GM12878 (cell line): ENCODE measurements around the gene LDLRAD3. TPM values are rescaled to one million over a fixed set of nuclear protein-coding genes. Genes with fewer than 3 reads are reported as not detected.

Source experiments
- ATAC-seq: fragments of 200-7000 bp; cut with Tn5 transposase; 3 replicates; pipeline ENCODE4 v1.9.1; 2020; ENCODE audit warnings: mild to moderate bottlenecking, moderate library complexity
- BruUV-seq: library from RNA; stranded (reverse); fragments of 400-500 nt; replicated peaks from 2 replicates; lab custom pipeline; 2021; lab: Mats Ljungman, UMichigan
- CTCF ChIA-PET: fragments of 300-600 bp; sonication (Branson Sonifier 250); formaldehyde crosslinking; extraction: SDS; loops from one replicate; lab custom pipeline; 2021; ENCODE audit warnings: inconsistent platforms; lab: Yijun Ruan, JAX
- POLR2A ChIA-PET: fragments of 350-600 bp; formaldehyde crosslinking; extraction: SDS; loops from one replicate; lab custom pipeline; 2021; ENCODE audit warnings: inconsistent platforms; lab: Charles Lee
- RAD21 ChIA-PET: fragments of 300-600 bp; sonication (Branson Sonifier 250); formaldehyde crosslinking; loops from one replicate; lab custom pipeline; 2023; ENCODE audit warnings: antibody characterized with exemption; ENCODE audit not compliant: unreplicated experiment; lab: Charles Lee
- SMC1A ChIA-PET: fragments of 300-600 bp; sonication (Branson Sonifier 250); formaldehyde crosslinking; loops from one replicate; lab custom pipeline; 2023; ENCODE audit not compliant: unreplicated experiment, uncharacterized antibody; lab: Charles Lee
- DNase-seq: peaks from one replicate; pipeline ENCODE4 v3.0.0-alpha.2; 2011; ENCODE audit warnings: low read depth, low spot score
- FAIRE-seq: peaks from 3 replicates; lab custom pipeline; 2011; peaks lifted over from hg19 to GRCh38; lab: Jason Lieb, UNC
- H2AFZ ChIP-seq: 2 replicates; pipeline ENCODE4 v1.6.0; 2011; ENCODE audit warnings: low read depth, low read length, control low read depth; ENCODE audit not compliant: control insufficient read depth
- H3K27ac ChIP-seq: 2 replicates; pipeline ENCODE4 v1.5.1; 2011; ENCODE audit warnings: control low read depth; ENCODE audit not compliant: control insufficient read depth, insufficient read depth
- H3K27me3 ChIP-seq, 2 experiments: replicated peaks in 1 of 2; 2 replicates each; pipeline versions ENCODE4 v1.6.0 to v1.6.1; 2011; ENCODE audit warnings: low read length in 1 of 2; ENCODE audit not compliant: control insufficient read depth in 2 of 2, insufficient read depth in 2 of 2
- H3K36me3 ChIP-seq, 2 experiments: 2 replicates each; pipeline ENCODE4 v1.5.1; 2011; ENCODE audit warnings: low read length in 1 of 2; ENCODE audit not compliant: control insufficient read depth in 2 of 2, insufficient read depth in 2 of 2
- H3K4me1 ChIP-seq: 2 replicates; pipeline ENCODE4 v1.6.1; 2011; ENCODE audit warnings: mild to moderate bottlenecking, low read length, moderate library complexity, mixed read lengths; ENCODE audit not compliant: control insufficient read depth, insufficient read depth
- H3K4me2 ChIP-seq: 2 replicates; pipeline ENCODE4 v1.6.0; 2011; ENCODE audit warnings: control low read depth; ENCODE audit not compliant: control insufficient read depth, insufficient read depth
- H3K4me3 ChIP-seq: fragments of 200-600 bp; sonication (generic); 2 replicates; pipeline ENCODE4 v1.5.1; 2016
- H3K79me2 ChIP-seq: 2 replicates; pipeline ENCODE4 v1.6.0; 2011; ENCODE audit warnings: low read length; ENCODE audit not compliant: control insufficient read depth, insufficient read depth
- H3K9ac ChIP-seq: 2 replicates; pipeline ENCODE4 v1.8.0; 2011; ENCODE audit warnings: low read length, control low read depth, mixed read lengths; ENCODE audit not compliant: control insufficient read depth, insufficient read depth
- H3K9me3 ChIP-seq: replicated peaks from 3 replicates; pipeline ENCODE4 v1.5.1; 2011; ENCODE audit warnings: mild to moderate bottlenecking, low read length; ENCODE audit not compliant: control insufficient read depth, insufficient read depth
- H4K20me1 ChIP-seq: 2 replicates; pipeline ENCODE4 v1.6.0; 2011; ENCODE audit not compliant: control insufficient read depth, insufficient read depth
- SIX5 ChIP-seq: IDR thresholded peaks from 2 replicates; pipeline ENCODE4 v1.6.1; 2011; ENCODE audit warnings: mild to moderate bottlenecking, low read depth, low read length, moderate library complexity; ENCODE audit not compliant: severe bottlenecking
- SP1 ChIP-seq: IDR thresholded peaks from one replicate; pipeline ENCODE4 v1.6.1; 2011; ENCODE audit warnings: low read depth, low read length
- WGBS: methylation state at CpG from one replicate; pipeline ENCODE4 v1.1.6; 2016; ENCODE audit warnings: low lambda C conversion rate; ENCODE audit not compliant: insufficient replicate concordance, insufficient coverage; ENCODE audit errors: missing lambda C conversion rate; 5-methylcytosine and 5-hydroxymethylcytosine counted together
- in situ Hi-C: fragments of 300-500 bp; cut with MboI; formaldehyde crosslinking; loops from 9 replicates; pipeline ENCODE4 v1.14.3; 2018; ENCODE audit warnings: mixed read lengths
- intact Hi-C: fragments of 100-400 bp; cut with micrococcal nuclease; formaldehyde crosslinking; loops from one replicate; pipeline ENCODE4 v1.14.2; 2022; ENCODE audit not compliant: unreplicated experiment
- polyA plus RNA-seq, 11 experiments: library from polyadenylated mRNA; depleted of rRNA in 4 of 11; unstranded in 6 of 11; stranded (reverse) in 5 of 11; fragments of >200 nt; fragmentation: Nextera tagmentation in 4 of 11; fragmentation: Illumina TruSeq in 1 of 11; extraction: Ambion mirVana in 4 of 11; extraction: Trizol in 1 of 11; gene quantifications; 1 replicate in 1 of 11; 2 replicates in 10 of 11; pipeline versions ENCODE4 v1.2.1 to v1.2.3, GENCODE V29; 2011 to 2016; ENCODE audit warnings: inconsistent platforms in 2 of 11, missing spikeins in 2 of 11, low read depth in 1 of 11
- total RNA-seq, 4 experiments: library from RNA; depleted of rRNA in 3 of 4; stranded (reverse); fragments of >200 nt in 3 of 4; fragmentation: Illumina TruSeq in 1 of 4; extraction: Trizol in 1 of 4; gene quantifications; 2 replicates each; pipeline versions ENCODE4 v1.2.1 to v1.2.3, GENCODE V29; 2013 to 2021
- TF ChIP-seq, protein P1 (sequence below): fragments of 450-650 bp; formaldehyde crosslinking; IDR thresholded peaks from 2 replicates; pipeline ENCODE4 v1.4.0; 2022; ENCODE audit warnings: mild to moderate bottlenecking, moderate library complexity
- TF ChIP-seq, protein P2 (sequence below): IDR thresholded peaks from 2 replicates; pipeline ENCODE4 v1.6.1; 2011; ENCODE audit warnings: borderline replicate concordance, low read depth, mild to moderate bottlenecking, moderate library complexity, mixed read lengths, low read length; ENCODE audit not compliant: insufficient read depth; ENCODE audit errors: extremely low read length
- TF ChIP-seq, protein P3 (sequence below): IDR thresholded peaks from 2 replicates; pipeline ENCODE4 v1.6.1; 2012; ENCODE audit warnings: low read depth, low read length, improper control_type of control experiment

Gene LDLRAD3
- total and polyA plus RNA-seq, 10 of the 15 experiments (the other 5 are each of a cell fraction or from before 2014, with no cell fraction given), result 2.5 to 17.2 (median 10.7) TPM

DNA sequence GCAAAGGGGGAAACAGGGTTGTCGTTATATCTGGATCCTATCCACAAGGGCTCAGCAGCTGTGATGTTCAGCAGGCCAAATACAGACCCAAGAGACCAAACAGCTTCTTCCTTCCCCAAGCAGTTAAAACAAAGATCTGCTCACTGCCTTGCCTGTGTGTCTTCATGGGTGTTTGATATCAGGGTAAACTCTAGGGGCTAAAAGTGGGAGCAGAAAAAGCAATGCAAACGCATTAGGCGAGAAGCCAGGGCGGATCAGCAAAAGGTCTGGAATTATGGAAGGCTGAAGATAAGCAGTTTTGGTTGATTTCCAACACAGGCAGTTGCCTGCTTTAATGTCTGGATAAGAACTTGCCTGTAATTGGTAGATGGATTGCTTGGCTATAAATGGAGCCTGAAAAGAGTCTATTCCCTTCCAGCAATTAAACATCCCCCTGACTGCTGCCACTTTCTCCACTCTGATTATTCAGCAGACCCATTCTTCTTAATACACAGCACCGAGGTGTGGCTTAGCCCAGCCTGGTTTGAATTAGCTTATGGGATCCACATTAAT lies 219.1 kb downstream of the LDLRAD3 start (continued):
- TF ChIP-seq, protein P1, sequence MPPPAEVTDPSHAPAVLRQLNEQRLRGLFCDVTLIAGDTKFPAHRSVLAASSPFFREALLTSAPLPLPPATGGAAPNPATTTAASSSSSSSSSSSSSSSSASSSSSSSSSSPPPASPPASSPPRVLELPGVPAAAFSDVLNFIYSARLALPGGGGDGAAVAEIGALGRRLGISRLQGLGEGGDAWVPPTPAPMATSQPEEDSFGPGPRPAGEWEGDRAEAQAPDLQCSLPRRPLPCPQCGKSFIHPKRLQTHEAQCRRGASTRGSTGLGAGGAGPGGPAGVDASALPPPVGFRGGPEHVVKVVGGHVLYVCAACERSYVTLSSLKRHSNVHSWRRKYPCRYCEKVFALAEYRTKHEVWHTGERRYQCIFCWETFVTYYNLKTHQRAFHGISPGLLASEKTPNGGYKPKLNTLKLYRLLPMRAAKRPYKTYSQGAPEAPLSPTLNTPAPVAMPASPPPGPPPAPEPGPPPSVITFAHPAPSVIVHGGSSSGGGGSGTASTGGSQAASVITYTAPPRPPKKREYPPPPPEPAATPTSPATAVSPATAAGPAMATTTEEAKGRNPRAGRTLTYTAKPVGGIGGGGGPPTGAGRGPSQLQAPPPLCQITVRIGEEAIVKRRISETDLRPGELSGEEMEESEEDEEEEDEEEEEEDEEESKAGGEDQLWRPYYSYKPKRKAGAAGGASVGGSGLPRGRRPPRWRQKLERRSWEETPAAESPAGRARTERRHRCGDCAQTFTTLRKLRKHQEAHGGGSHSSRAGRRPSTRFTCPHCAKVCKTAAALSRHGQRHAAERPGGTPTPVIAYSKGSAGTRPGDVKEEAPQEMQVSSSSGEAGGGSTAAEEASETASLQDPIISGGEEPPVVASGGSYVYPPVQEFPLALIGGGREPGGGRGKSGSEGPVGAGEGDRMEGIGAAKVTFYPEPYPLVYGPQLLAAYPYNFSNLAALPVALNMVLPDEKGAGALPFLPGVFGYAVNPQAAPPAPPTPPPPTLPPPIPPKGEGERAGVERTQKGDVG (CRISPR knock-in tag), result no peak
- TF ChIP-seq SIX5, result no peak
- TF ChIP-seq, all 136 proteins: peak for 0

DNA sequence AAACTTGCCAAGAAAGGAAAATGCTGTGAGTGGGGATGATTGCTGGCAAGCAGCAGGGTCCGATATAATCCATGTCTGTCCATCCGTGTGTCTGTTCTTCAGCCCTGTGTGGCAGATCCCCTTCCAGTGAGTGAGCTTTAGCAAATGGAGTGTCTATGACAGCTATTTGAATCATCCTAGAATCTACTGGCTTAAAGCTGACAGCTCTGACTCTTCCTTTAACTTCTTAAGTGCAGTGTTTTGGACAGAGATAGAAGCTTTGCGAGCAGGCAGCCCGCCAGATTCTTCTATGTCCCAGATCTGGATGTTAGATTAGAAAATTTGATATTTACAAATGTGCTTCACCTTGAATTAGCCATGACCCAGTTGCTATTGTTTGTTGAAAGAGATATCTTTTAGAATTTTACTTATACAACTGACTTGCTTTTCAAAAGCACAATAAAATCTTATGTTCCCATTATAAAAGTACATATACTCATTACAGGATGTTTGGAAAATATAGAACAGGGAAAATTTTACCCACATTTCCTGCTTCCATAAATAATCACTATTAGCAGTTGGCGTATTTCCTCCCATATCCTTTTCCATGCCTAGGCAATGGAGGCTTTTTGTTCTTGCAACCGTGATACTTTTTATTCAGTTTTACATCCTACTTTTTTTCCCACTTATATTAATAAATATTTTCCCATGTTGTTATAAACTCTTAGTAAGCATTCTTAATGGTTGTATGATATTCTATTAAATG lies 220.8 kb downstream of the LDLRAD3 start:
- POLR2A ChIA-PET, result no interaction called here
- RAD21 ChIA-PET, result interaction anchor here (0.5 to 0.7 kb wide), 2 partner anchors 32 to 1442 kb away, joined by 3 to 4 read pairs; no protein-coding TSS in a partner anchor

More for the DNA sequence above, 220.8 kb downstream of the LDLRAD3 start:
- Histone ChIP-seq H4K20me1 (no peaks in the 10 kb centered on the region; the same call in 1 of the 2 replicates), H3K27ac (no peak overlapping the region), H2AFZ (no peak overlapping the region), H3K9ac (no peak overlapping the region), H3K4me3 (no peak overlapping the region), H3K4me2 (no peak overlapping the region), H3K79me2 (no peaks in the 10 kb centered on the region), H3K36me3 (no peaks in the 10 kb centered on the region), H3K4me1 (no peaks in the 10 kb centered on the region), H3K9me3 (no peaks in the 10 kb centered on the region), H3K27me3 (no peaks in the 10 kb centered on the region; a peak in 1 of 4 replicates)
- CTCF ChIA-PET, result no interaction called here
- FAIRE-seq, result no peak
- DNase-seq, result no peak
- in situ Hi-C loops (no loop called here), intact Hi-C loops (no loop called here)
- BruUV-seq, result no TSS peak
- WGBS, result 42% methylated on average over 6 of the region's 6 CpGs
- no peak for ATAC-seq
- TF ChIP-seq SP1, result no peak
- TF ChIP-seq, protein P2, sequence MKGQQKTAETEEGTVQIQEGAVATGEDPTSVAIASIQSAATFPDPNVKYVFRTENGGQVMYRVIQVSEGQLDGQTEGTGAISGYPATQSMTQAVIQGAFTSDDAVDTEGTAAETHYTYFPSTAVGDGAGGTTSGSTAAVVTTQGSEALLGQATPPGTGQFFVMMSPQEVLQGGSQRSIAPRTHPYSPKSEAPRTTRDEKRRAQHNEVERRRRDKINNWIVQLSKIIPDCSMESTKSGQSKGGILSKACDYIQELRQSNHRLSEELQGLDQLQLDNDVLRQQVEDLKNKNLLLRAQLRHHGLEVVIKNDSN, result no peak
- TF ChIP-seq, protein P3, sequence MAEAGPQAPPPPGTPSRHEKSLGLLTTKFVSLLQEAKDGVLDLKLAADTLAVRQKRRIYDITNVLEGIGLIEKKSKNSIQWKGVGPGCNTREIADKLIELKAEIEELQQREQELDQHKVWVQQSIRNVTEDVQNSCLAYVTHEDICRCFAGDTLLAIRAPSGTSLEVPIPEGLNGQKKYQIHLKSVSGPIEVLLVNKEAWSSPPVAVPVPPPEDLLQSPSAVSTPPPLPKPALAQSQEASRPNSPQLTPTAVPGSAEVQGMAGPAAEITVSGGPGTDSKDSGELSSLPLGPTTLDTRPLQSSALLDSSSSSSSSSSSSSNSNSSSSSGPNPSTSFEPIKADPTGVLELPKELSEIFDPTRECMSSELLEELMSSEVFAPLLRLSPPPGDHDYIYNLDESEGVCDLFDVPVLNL, result no peak
- SMC1A ChIA-PET, result interaction anchor here (0.6 kb wide), 1 partner anchor 600 kb away, joined by 3 read pairs; no protein-coding TSS in a partner anchor
